H54 (cell line): ENCODE results near the gene BTN2A1.

Experiments
- DNase-seq: peaks from one replicate; pipeline ENCODE4 v3.0.0; 2011; ENCODE audit warnings: low spot score, mixed read lengths; ENCODE audit not compliant: insufficient read length
- FAIRE-seq: peaks from 3 replicates; lab custom pipeline; 2011; peaks lifted over from hg19 to GRCh38; lab: Jason Lieb, UNC
- POLR2A ChIP-seq: IDR thresholded peaks from 2 replicates; pipeline ENCODE4 v1.6.1; 2011; ENCODE audit warnings: low read depth, mild to moderate bottlenecking, low read length

The BTN2A1 gene

GRCh38 chr6:26478100-26478984, 20.6 kb downstream of the BTN2A1 start:
- FAIRE-seq, result no peak
- no peak for DNase-seq
- TF ChIP-seq POLR2A, result no peak

DNA sequence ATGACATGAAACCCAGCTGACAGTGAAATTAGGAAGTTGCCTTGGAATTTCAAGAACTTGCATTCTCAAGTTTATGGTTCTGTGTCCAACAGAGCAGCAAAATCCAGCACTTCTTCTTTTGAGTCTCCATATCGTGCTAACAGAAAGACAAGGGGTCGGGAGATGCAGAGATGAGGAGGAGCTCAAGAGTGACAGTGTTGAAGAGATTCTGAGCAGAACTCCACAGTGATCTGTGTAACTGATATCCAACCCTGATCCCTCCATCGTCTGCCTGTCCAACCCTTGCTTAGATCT, 21.2 kb downstream of the BTN2A1 start:
- FAIRE-seq (no peak), DNase-seq (no peak)
- no peak for TF ChIP-seq POLR2A

GRCh38 chr6:26482338-26482737, 24.6 kb downstream of the BTN2A1 start:
- FAIRE-seq, result no peak
- no peak for TF ChIP-seq POLR2A
- DNase-seq, result no peak

DNA sequence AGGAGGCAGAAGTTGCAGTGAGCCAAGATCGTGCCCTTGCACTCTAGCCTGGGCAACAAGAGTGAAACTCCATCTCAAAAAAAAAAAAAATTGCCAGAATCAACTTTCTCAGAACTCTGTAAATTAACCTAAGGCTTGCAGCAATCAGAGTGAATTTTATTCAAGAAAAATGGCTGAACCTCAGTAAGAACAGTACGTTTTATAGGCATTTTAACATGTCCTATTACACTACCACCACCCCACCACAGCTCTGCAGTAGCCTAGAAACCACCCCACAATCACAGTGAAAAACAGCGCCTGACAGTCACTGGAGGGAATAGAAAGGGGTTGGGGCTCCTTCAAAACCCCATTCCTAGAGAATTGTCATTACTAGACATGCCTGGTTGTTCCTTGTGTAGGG, 26.0 kb downstream of the BTN2A1 start:
- DNase-seq (no peak), FAIRE-seq (no peak)
- TF ChIP-seq POLR2A, result no peak

DNA sequence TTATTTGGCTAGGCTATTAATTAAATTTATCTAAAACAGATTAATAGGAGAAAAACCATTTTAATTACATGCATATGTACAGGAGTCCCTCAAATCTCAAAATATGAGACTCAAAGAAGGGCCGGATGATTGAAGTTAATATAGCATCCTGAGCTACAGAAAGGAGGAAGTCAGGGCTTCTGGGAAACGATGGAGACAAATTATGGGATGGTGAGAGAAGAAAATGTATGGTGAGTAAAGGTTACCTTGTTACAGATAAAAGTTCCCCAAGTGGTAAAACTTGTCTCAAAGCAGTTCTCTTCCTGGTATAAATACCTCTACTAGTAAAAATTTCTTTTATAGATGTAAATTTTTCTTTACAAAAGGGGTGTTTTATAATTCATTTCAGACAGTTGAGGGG, 26.4 kb downstream of the BTN2A1 start:
- FAIRE-seq (no peak), DNase-seq (no peak)
- TF ChIP-seq POLR2A, result no peak

DNA sequence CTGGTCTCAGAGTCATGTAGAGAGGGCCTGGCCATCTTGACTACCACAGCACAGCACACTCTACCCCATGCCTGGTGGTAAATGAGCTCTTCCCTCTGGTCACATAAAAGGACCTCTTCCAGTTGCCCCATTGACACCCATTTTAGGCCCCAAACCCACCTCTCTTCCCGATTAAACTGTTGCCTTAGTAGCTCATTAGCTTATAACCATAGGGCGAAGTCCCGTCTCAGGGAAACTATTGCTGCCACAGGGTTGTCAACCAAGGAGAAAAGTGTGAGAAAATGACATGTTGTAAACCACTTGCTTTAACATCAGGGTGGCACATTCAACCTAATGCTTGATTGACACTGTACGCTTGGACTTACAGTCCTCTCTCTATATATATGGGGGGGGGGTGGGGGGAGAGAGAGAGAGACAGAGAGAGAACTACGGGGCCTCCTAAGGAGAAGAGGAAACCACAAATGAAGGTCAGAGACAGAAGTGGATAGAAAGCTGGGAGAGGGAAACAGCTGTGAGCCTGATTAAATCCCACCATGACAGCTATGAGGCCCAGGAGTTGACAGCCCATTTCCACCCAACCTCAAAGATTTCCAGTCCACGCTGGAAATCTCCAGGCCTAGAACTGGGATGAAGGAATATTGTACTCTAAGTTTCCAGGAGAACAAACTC, 27.5 kb downstream of the BTN2A1 start:
- FAIRE-seq, result no peak
- TF ChIP-seq POLR2A, result no peak
- no peak for DNase-seq

DNA sequence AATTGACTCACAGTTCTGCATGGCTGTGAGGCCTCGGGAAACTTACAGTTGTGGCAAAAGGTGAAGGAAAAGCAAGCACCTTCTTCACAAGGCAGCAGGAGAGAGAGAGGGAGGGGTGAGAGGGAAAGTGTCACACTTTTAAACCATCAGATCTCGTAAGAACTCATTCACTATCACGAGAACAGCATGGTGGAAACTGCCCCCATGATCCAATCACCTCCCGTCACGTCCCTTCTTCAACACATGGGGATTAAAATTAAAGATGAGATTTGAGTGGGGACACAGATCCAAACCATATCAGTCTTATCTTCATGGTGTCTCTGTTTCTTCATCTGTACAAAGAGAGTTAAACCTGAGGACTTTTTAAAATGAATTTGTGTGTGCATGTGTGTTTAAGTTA, 28.6 kb downstream of the BTN2A1 start:
- TF ChIP-seq POLR2A, result no peak
- FAIRE-seq (no peak), DNase-seq (no peak)

GRCh38 chr6:26487466-26487865, 29.7 kb downstream of the BTN2A1 start:
- FAIRE-seq (no peak), DNase-seq (no peak)
- TF ChIP-seq POLR2A, result no peak

DNA sequence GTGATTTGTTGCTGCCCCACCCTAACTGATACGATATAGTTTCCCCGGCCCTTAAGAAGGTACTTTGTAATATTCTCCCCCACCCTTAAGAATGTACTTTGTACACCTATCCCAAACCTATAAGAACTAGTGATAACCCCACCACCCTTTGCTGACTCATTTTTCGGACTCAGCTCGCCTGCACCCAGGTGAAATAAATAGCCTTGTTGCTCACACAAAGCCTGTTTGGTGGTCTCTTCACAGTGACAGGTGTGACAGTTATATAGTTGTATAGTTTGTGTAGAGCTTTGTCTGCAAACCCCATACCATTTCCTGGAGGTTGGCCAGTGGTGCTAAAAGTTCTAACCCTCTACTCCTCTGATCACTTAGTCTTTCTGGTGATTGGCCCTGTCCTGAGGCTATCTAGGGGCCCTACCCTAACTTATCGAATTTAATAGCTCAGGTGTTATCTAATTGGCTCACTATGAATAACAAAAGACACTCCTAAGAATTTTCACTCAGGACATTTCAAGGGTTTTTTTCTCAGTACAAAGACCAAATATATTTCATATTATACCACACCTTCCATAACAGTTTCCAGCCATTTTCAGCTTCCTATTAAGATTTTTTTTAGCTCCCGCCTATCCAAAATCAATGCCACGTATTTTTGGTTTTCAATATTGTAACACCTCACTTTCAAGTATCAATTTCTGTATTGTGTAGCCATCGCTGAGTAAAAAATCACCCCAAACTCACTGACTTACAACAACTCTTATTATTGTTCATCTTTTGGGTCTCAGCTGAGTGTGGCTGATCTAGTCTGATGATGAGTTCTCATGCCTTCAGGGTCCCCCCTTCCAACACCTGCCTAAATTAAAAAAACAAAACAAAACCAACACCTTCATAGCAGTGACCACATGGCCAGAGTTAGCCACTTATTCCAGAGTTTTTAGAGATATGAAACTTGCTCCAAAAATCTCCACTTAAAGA, 32.5 kb downstream of the BTN2A1 start:
- TF ChIP-seq POLR2A, result no peak
- FAIRE-seq (no peak), DNase-seq (no peak)

- no peak for DNase-seq
- TF ChIP-seq POLR2A, result no peak
- FAIRE-seq, result no peak
Observed at GRCh38 chr6:26491604-26492003, 33.8 kb downstream of the BTN2A1 start.

GRCh38 chr6:26493258-26493657, 35.5 kb downstream of the BTN2A1 start:
- DNase-seq (no peak), FAIRE-seq (no peak)
- TF ChIP-seq POLR2A, result no peak

- DNase-seq, result no peak
- no peak for FAIRE-seq
- TF ChIP-seq POLR2A, result no peak
Observed at GRCh38 chr6:26494117-26494516, 36.4 kb downstream of the BTN2A1 start.

DNA sequence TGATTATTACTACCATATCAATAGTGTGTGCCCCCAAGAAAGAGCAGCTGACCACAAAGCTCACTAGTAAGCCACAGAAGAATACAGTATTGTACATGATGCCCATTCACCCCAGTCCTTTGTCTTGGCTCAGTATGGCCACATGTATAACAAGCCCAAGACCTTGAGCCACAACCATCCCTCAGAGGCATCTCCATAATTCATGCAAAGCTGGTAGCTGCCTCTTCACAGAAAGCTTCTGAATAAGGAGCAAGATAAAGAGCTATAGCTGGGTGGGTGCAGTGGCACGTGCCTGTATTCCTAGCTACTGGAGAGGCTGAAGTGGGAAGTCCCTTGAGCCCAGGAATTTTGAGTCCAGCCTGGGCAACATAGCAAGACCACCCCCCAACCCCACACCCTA, 37.5 kb downstream of the BTN2A1 start:
- DNase-seq (no peak), FAIRE-seq (no peak)
- no peak for TF ChIP-seq POLR2A

DNA sequence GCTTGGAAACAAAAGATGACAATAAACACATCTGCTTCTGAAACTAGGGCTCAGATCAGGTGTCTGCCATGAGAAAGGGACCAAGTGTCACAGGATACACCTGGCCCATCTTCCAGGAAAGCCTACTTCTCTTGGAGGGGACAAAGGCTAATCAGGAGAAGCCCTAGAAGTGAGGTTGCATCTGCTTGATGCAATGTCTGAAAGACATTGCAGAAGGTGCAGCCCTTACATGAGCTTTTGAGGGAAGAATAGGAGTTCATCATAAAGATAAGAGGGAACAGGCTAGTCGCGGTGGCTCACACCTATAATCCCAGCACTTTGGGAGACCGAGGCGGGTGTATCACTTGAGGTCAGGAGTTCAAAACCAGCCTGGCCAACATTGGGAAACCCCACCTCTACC, 39.9 kb downstream of the BTN2A1 start:
- no peak for FAIRE-seq
- TF ChIP-seq POLR2A, result no peak
- no peak for DNase-seq

GRCh38 chr6:26500102-26500501, 42.3 kb downstream of the BTN2A1 start, which contains the start of gene BTN1A1:
TSS of gene BTN1A1 (plus strand) at chr6:26500303. CDS start at chr6:26501287, 984 bp downstream.
- no peak for TF ChIP-seq POLR2A
- no peak for DNase-seq
- no peak for FAIRE-seq
